ENCODE measurements around the gene RNU1-2. TPM values are rescaled to one million over a fixed set of nuclear protein-coding genes. Genes with fewer than 3 reads are reported as not detected.
A peak's percentile ranks its signal among the peaks of the same experiment; 100 is the strongest.
"Not testable (repeated sequence)": the region's sequence is repeated elsewhere in the genome, so short reads cannot be mapped to it uniquely, and the experiment has no call there.

The RNU1-2 gene
- total RNA-seq, 2 experiments from 2014 or later: 1,730 to 2,232 TPM

DNA sequence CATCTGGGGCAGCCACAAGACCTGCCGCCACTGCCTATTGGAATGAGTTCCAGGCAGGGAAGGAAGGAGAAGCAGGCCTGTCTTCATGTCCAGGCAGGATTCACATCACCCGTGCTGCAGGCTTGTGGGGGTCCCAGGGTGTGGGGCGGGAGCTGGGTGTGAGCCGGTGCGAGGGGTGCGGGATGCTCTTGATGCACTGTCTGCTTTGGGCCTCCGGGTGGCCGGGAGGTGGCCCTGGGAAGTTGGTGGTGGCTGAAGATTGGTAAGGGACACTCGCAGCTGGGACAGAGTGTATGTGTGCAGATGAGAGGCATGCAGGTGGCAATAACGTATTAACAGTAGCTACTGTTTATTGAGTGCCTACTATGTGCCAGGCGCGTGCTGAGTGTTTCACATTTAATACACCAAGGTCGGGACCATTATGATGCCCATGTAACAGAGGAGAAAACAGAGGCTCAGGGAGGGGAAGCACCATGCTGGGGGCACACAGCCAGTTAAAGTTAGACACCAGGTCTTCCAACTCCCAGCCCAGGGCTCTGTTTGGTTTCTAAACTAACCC, 29.2 kb downstream of the RNU1-2 start:
- CTCF ChIA-PET: interaction anchor here (0.9 kb wide), 1 partner anchor 36 kb away, joined by 3 read pairs; no protein-coding TSS in a partner anchor
- DNase-seq (no peak), ATAC-seq (no peak)
- Mint-ChIP-seq H3K27ac (peak overlapping the region; percentile 8), H3K9me3 (ENCODE audit: insufficient read depth) (no peaks in the 10 kb centered on the region), H3K36me3 (ENCODE audit: low read depth) (no peaks in the 10 kb centered on the region), H3K27me3 (ENCODE audit: low read depth) (no peaks in the 10 kb centered on the region), H3K4me3 (no peak overlapping the region), H3K4me1 (ENCODE audit: low read depth) (peaks cover 32% of the 10 kb centered on the region)
- POLR2A ChIA-PET: no interaction called here

DNA sequence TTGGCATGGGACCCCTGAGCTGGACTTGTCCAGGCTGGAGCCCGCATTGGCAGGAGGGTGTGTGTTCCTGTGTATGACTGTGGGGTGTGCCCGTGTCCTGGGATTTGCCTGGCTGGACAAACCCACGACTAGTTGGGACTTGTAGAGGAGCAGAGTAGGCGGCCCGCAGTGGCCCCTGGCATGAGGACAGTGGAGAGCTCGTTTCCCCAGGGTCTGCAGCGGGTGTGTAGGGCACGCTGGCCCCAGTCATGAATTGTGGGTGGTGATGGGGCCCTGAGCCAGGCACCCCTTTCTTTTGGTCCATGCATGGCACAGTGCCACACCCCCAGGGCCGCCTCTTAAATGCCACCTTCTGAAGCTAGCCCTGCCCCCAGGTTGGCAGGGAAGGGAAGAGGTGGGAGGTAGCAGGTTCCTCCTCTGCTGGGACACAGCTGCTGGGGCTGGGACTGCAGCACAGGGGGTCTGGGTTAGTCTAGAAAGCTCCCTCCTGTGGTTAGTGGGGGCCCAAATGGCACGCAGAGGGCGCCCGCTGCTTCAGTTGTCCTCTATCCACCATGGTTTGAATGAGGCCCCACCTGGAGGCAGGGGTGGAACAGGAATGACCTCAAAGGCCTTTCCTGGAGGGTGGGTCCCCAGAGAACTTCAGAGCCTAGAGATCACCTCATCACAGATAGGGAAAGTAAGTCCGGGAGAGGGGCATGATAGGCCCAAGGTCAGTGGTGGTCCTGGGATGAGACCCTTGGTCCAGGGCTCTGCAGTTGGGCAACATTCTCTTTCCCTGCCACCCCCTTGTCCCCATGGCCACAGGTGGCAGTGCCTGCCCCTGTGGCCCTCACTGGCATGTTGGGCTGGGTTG, 30.1 kb downstream of the RNU1-2 start:
- Mint-ChIP-seq H3K27me3 (ENCODE audit: low read depth) (no peaks in the 10 kb centered on the region), H3K9me3 (ENCODE audit: insufficient read depth) (no peaks in the 10 kb centered on the region), H3K4me1 (ENCODE audit: low read depth) (peaks cover 32% of the 10 kb centered on the region), H3K4me3 (no peak overlapping the region), H3K36me3 (ENCODE audit: low read depth) (no peaks in the 10 kb centered on the region), H3K27ac (no peak overlapping the region)
- POLR2A ChIA-PET: no interaction called here
- ATAC-seq (no peak), DNase-seq (no peak)
- CTCF ChIA-PET: interaction anchor here (0.9 kb wide), 1 partner anchor 35 kb away, joined by 3 read pairs; no protein-coding TSS in a partner anchor

DNA sequence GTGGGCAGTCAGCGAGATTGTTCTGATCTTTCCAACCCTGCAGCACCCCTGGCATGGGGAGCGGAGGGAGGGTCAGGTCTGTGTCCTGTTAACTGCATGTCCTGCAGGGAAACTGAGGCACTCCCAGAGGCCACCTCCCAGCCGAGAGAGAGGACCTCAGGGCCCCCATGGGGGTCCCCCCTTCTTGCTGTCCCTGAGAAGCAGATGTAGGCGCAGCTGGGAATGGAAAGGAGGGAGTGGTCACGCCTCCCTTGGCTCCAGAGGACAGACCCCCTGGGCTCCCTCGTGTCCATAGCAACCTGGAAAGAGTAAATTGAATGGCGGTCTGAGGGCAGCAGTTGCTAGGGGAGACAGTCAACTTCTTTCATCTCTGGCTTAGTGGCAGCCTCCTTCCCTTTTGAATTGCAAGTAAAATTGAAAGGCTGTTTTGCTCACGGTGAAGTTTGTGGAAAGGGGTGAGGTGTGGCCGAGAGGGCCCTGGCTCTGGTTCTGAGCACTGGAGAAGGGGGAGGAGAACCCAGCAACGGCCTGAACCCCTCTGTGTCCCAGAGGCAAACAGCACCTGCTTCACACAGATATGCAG, 30.8 kb downstream of the RNU1-2 start:
- no peak for ATAC-seq
- Mint-ChIP-seq H3K4me1 (ENCODE audit: low read depth) (peaks cover 25% of the 10 kb centered on the region), H3K27me3 (ENCODE audit: low read depth) (no peaks in the 10 kb centered on the region), H3K27ac (no peak overlapping the region), H3K9me3 (ENCODE audit: insufficient read depth) (no peaks in the 10 kb centered on the region), H3K4me3 (no peak overlapping the region), H3K36me3 (ENCODE audit: low read depth) (no peaks in the 10 kb centered on the region)
- no peak for DNase-seq
- CTCF ChIA-PET: no interaction called here
- POLR2A ChIA-PET: no interaction called here

DNA sequence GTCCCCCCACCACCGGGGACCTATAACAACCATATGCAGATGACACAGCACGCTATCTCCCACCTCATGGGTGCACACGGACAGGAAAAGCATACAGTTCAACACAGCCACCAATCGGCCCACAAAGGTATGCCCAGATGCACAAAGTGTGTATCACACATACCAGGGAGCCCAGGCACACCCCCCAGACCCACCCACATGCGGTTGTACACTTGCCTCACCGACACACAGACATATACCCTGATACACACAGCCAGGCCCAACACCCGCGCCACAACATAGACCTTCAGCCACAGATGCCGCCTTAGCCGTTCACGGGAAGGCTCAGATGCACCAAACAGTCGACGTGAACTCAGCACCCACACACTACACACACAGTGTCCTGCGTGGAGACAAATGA, 31.5 kb downstream of the RNU1-2 start:
- Mint-ChIP-seq H3K9me3 (ENCODE audit: insufficient read depth) (no peaks in the 10 kb centered on the region), H3K4me3 (no peak overlapping the region), H3K27ac (no peak overlapping the region), H3K4me1 (ENCODE audit: low read depth) (peaks cover 18% of the 10 kb centered on the region), H3K36me3 (ENCODE audit: low read depth) (no peaks in the 10 kb centered on the region), H3K27me3 (ENCODE audit: low read depth) (no peaks in the 10 kb centered on the region)
- no peak for DNase-seq
- CTCF ChIA-PET: no interaction called here
- POLR2A ChIA-PET: no interaction called here
- no peak for ATAC-seq

DNA sequence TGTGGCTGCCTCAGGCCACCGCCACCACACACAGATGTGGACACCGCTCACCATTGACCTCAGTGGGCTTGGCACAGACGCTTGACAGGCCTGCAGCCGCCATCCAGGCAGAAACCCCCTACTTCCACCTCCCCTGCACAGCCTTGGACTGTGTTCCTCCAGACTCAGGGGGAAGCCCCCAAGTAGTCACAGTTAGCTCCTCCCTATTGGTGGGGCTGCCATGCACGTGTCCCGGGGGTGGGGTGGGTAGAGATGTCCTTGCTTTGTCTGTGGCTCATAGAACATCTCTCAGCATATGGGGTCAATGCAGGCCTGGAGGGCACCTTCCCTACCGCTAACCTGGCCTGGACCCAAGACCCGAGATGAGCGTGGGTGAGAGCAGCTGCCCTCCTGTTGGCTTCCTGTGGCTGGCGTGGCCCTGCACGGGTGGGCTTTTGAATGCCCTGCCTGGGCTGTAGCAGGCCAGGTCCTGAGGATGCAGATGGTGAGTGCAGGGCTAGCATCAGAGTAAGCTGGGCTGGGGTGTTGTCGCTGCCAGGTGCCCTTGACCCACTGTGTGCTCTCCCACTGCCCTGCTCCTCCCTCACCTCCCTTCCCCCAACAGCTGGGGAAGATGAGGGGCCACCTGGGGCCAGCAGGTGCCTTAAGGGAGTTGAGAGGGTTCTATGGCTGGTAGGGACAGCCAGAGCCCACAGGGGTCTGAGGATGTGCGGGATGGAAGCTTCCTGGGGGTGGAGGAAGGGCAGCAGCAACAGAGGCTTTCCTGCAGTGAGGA, 32.1 kb downstream of the RNU1-2 start:
- no peaks in the 10 kb centered on the region for H3K36me3 Mint-ChIP-seq (ENCODE audit: low read depth)
- no peaks in the 10 kb centered on the region for H3K9me3 Mint-ChIP-seq (ENCODE audit: insufficient read depth)
- no peak overlapping the region for H3K27ac Mint-ChIP-seq
- no peak overlapping the region for H3K4me3 Mint-ChIP-seq
- no peaks in the 10 kb centered on the region for H3K27me3 Mint-ChIP-seq (ENCODE audit: low read depth)
- peaks cover 12% of the 10 kb centered on the region for H3K4me1 Mint-ChIP-seq (ENCODE audit: low read depth)
- ChIA-PET POLR2A (no interaction called here), CTCF (no interaction called here)
- ATAC-seq: no peak
- no peak for DNase-seq

DNA sequence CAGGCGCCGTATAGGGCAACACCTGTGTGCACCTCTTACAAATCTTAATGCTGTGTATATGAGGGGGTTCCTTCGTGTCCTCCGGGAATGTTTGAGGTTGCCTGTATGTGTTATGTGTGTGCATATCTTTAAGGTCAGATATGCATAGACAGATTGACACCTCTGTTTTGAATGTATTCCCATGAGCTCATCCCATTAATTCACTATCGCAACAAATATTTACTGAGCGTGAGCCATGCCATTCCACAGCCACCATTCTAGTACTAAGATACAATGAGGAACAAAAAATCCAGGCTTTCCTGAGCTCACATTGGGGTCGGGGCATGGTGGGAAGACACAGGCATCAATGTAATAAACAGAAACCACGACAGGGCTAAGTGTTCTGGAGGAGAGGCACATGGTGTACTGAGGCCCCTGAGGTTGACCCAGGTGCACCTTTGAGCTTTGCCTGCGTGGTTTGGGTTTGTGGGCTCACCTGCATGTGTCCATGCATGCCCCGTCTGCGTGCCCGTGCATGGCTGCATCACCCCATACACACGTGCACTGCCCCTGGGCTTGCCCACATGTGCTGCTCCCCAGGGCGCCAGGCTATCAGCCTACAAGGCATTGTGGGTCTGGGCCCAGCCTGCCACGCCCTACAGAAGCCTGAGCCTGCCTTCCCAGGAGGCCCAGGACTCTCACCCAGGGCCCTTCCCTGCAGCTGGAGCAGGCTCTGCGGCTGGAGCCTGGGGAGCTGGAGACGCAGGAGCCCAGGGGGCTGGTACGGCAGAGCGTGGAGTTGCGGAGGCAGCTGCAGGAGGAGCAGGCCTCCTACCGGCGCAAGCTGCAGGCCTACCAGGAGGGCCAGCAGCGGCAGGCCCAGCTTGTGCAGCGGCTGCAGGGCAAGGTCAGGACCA, 33.6 kb downstream of the RNU1-2 start:
- POLR2A ChIA-PET: interaction anchor here (0.5 to 0.7 kb wide), 2 partner anchors 25 to 26 kb away, joined by 3 read pairs; no protein-coding TSS in a partner anchor
- peak; percentile 30 for ATAC-seq
- DNase-seq; CTCF ChIA-PET; H3K4me3 Mint-ChIP-seq; H3K27me3 Mint-ChIP-seq (ENCODE audit: low read depth); H3K9me3 Mint-ChIP-seq (ENCODE audit: insufficient read depth); H3K36me3 Mint-ChIP-seq (ENCODE audit: low read depth); H3K27ac Mint-ChIP-seq: not testable (repeated sequence)
- peaks cover 12% of the 10 kb centered on the region for H3K4me1 Mint-ChIP-seq (ENCODE audit: low read depth)

DNA sequence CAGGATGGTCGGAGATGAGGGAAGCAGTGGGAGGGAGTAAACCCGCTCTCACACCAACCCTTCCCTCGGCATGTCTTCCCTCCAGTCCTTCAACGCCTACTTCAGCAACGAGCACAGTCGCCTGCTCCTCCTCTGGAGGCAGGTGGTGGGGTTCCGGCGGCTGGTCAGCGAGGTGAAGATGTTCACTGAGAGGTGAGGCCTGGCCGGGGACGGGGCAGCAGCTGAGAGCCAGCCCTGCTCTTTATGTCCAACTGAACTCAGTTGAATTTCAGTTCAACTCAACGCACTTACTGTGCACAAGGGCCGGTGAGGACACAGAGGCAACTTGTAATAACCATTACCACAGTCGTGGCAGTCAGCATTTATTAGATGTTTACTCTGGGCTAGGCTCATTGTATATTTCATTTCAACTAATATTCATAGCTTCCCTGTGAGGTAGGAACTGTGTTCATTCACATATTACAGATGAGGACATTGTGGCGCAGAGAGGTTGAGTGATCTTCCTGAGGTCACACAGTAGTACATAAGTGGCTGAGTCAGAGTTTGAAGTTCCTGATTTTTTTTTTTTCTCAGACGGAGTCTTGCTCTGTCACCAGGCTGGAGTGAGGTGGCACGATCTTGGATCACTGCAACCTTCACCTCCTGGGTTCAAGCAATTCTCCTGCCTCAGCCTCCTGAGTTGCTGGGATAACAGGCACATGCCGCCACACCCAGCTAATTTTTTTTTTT, 35.6 kb downstream of the RNU1-2 start:
- H3K4me1 Mint-ChIP-seq (ENCODE audit: low read depth); POLR2A ChIA-PET; H3K27ac Mint-ChIP-seq; ATAC-seq; DNase-seq; H3K4me3 Mint-ChIP-seq; H3K9me3 Mint-ChIP-seq (ENCODE audit: insufficient read depth); H3K36me3 Mint-ChIP-seq (ENCODE audit: low read depth); CTCF ChIA-PET; H3K27me3 Mint-ChIP-seq (ENCODE audit: low read depth): not testable (repeated sequence)

DNA sequence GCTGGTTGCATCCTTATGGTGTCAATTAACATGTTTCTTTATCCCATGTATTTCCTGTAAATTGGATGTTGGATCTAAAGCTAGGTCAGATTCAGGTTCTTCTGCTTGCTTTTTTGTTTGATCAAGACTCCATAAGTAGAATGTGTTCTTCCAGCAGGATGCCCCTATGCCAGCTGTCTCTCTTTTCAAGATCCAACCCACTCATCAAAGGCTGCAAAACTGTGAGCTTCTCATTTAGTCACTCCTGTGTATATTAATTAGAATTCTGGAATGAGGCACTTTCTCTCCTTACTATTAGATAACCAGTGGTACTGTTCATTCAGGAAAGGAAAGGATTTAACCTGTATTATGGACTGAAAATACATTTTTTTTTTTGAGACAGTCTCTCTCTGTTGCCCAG, 38.2 kb downstream of the RNU1-2 start:
- ChIA-PET CTCF (interaction anchor here (0.6 to 1.3 kb wide), 2 partner anchors 27 to 313 kb away, joined by 3 read pairs; no protein-coding TSS in a partner anchor), POLR2A (interaction anchor here (0.6 kb wide), 1 partner anchor 42 kb away, joined by 3 read pairs; no protein-coding TSS in a partner anchor)
- DNase-seq; ATAC-seq; H3K27ac Mint-ChIP-seq; H3K4me3 Mint-ChIP-seq; H3K4me1 Mint-ChIP-seq (ENCODE audit: low read depth); H3K9me3 Mint-ChIP-seq (ENCODE audit: insufficient read depth); H3K27me3 Mint-ChIP-seq (ENCODE audit: low read depth); H3K36me3 Mint-ChIP-seq (ENCODE audit: low read depth): not testable (repeated sequence)

DNA sequence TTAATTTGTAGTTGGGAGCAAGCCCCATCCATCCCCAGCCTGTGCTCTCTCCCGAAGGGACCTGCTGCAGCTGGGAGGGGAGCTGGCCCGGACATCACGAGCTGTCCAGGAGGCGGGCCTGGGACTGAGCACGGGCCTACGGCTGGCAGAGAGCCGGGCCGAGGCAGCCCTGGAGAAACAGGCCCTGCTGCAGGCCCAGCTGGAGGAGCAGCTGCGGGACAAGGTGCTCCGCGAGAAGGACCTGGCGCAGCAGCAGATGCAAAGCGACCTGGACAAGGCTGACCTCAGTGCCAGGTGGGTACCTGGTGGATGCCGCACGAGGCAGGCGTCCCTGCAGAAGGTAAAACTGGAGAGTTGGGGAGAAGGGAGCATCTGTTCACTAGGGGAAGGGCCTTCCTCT, 40.8 kb downstream of the RNU1-2 start:
- H3K4me3 Mint-ChIP-seq; H3K36me3 Mint-ChIP-seq (ENCODE audit: low read depth); DNase-seq; H3K4me1 Mint-ChIP-seq (ENCODE audit: low read depth); CTCF ChIA-PET; POLR2A ChIA-PET; H3K27ac Mint-ChIP-seq; ATAC-seq; H3K9me3 Mint-ChIP-seq (ENCODE audit: insufficient read depth); H3K27me3 Mint-ChIP-seq (ENCODE audit: low read depth): not testable (repeated sequence)

DNA sequence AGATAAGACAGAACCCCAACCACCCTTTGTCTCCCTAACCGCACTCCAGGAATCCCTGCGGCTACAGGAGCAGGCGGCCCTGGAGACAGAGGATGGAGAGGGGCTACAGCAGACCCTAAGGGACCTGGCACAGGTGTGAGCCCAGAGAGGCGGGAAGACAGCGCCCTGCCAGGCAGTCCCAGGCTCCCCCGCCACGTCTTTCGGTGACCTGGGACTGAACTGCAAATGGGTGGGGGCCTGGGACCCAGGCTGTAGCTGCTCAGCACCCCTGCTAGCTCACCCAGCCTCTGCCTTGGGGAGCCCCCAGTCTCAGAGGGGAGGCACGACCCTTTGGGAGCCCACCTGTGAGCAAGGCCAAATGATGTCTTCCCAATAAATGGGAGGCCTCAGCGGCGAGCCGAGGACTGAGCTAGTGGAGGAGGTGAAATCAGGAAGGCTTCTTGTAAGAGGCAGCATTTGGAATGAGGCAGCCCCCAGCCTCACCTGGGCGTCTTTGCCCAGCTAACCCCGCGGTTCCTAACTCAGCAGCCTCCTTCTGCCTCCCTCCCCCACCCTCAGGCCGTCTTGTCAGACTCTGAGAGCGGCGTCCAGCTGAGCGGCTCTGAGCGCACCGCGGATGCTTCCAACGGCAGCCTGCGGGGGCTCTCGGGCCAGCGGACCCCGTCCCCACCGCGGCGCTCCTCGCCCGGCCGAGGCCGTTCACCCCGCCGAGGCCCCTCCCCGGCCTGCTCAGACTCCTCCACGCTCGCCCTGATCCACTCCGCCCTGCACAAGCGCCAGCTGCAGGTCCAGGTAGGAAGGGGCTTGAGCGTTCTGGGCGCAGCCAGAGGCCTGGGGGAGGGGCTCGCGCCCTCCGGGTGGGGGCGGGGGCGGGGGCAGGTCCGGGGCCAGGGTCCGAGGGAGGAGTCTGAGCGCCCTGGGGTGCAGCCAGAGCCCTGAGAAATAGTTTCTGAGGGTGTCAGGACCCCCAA, 42.9 kb downstream of the RNU1-2 start:
- DNase-seq: no peak
- no peak overlapping the region for H3K4me3 Mint-ChIP-seq
- CTCF ChIA-PET: no interaction called here
- no peaks in the 10 kb centered on the region for H3K27me3 Mint-ChIP-seq (ENCODE audit: low read depth)
- no peak for ATAC-seq
- H3K9me3 Mint-ChIP-seq (ENCODE audit: insufficient read depth): no peaks in the 10 kb centered on the region
- no peak overlapping the region for H3K27ac Mint-ChIP-seq
- no peaks in the 10 kb centered on the region for H3K36me3 Mint-ChIP-seq (ENCODE audit: low read depth)
- H3K4me1 Mint-ChIP-seq (ENCODE audit: low read depth): no peaks in the 10 kb centered on the region
- POLR2A ChIA-PET: no interaction called here

Data from activated CD8-positive, alpha-beta T cell treated with anti-CD3 and anti-CD28 coated beads, Interleukin-2, amount 10 ng/mL, durations not matched to agents 7 days and 5 days (primary cell).